AG04449 (cell line): Measurements from ENCODE around the gene DDIAS.
"Not testable (repeated sequence)": the region's sequence is repeated elsewhere in the genome, so short reads cannot be mapped to it uniquely, and the experiment has no call there.

ENCODE experiments used
- CTCF ChIA-PET: fragments of 350-600 bp; formaldehyde crosslinking; extraction: SDS; loops from one replicate; lab custom pipeline; 2021; ENCODE audit warnings: antibody characterized with exemption; lab: Yijun Ruan, JAX
- POLR2A ChIA-PET: fragments of 400-600, 350-600 bp; formaldehyde crosslinking; extraction: SDS; loops from one replicate; lab custom pipeline; 2020; ENCODE audit warnings: antibody characterized with exemption, inconsistent platforms; lab: Yijun Ruan, JAX
- DNase-seq: peaks from one replicate; pipeline ENCODE4 v3.0.0-alpha.2; 2010; ENCODE audit warnings: low read depth, low spot score
- H3K4me3 ChIP-seq: 2 replicates; pipeline ENCODE4 v1.5.1; 2011; ENCODE audit warnings: low read depth, mild to moderate bottlenecking, control low read depth, low read length
- CTCF ChIP-seq: IDR thresholded peaks from one replicate; pipeline ENCODE4 v1.5.1; 2011; ENCODE audit warnings: mild to moderate bottlenecking, moderate library complexity, low read length, control low read depth, inconsistent platforms; ENCODE audit not compliant: insufficient read depth; ENCODE audit errors: missing control alignments

DDIAS gene

GRCh38 chr11:82936261-82936660 lies 34.7 kb downstream of the DDIAS start:
- H3K4me3 ChIP-seq: no peak overlapping the region
- CTCF ChIA-PET: interaction anchor here (0.7 to 1.0 kb wide), 2 partner anchors 9 to 331 kb away, joined by 3 to 4 read pairs; no protein-coding TSS in a partner anchor
- POLR2A ChIA-PET: no interaction called here
- DNase-seq: no peak
- no peak for TF ChIP-seq CTCF

GRCh38 chr11:82937554-82937953 lies 36.0 kb downstream of the DDIAS start:
- no peak for TF ChIP-seq CTCF
- no peak overlapping the region for H3K4me3 ChIP-seq
- no peak for DNase-seq
- POLR2A ChIA-PET: no interaction called here
- CTCF ChIA-PET: no interaction called here

- DNase-seq: no peak
- ChIA-PET POLR2A (no interaction called here), CTCF (interaction anchor here (1.9 to 2.1 kb wide), 2 partner anchors 9 to 13 kb away, joined by 7 to 12 read pairs; no protein-coding TSS in a partner anchor)
- no peak for TF ChIP-seq CTCF
- H3K4me3 ChIP-seq: no peak overlapping the region
These were observed 37.9 kb downstream of the DDIAS start for GRCh38 chr11:82939456-82939855.

GRCh38 chr11:82942376-82942775 lies 40.8 kb downstream of the DDIAS start:
- H3K4me3 ChIP-seq: no peak overlapping the region
- TF ChIP-seq CTCF: no peak
- DNase-seq: no peak
- ChIA-PET CTCF (interaction anchor here (0.9 to 1.2 kb wide), 3 partner anchors 12 to 166 kb away, joined by 3 to 4 read pairs (median 3); no protein-coding TSS in a partner anchor), POLR2A (interaction anchor here (0.8 kb wide), 1 partner anchor 140 kb away, joined by 3 read pairs; no protein-coding TSS in a partner anchor)

GRCh38 chr11:82943430-82943829 lies 41.9 kb downstream of the DDIAS start:
- DNase-seq, H3K4me3 ChIP-seq, CTCF ChIA-PET: not testable (repeated sequence)
- POLR2A ChIA-PET: interaction anchor here (0.8 kb wide), 1 partner anchor 139 kb away, joined by 3 read pairs; no protein-coding TSS in a partner anchor

GRCh38 chr11:82944198-82944597 lies 42.7 kb downstream of the DDIAS start:
- ChIA-PET POLR2A (no interaction called here), CTCF (no interaction called here)
- TF ChIP-seq CTCF: no peak
- DNase-seq: no peak
- no peak overlapping the region for H3K4me3 ChIP-seq

- not testable (repeated sequence) for DNase-seq
These were observed 43.5 kb downstream of the DDIAS start for GRCh38 chr11:82945041-82945440.

More at GRCh38 chr11:82945041-82945440, 43.5 kb downstream of the DDIAS start:
- H3K4me3 ChIP-seq, POLR2A ChIA-PET: not testable (repeated sequence)
- CTCF ChIA-PET: interaction anchor here (2.2 kb wide), 1 partner anchor 14 kb away, joined by 5 read pairs; no protein-coding TSS in a partner anchor
